Renal cortex interstitium (tissue), 11 donors: ENCODE measurements around the gene CNTNAP2. TPM values are rescaled to one million over a fixed set of nuclear protein-coding genes. Genes with fewer than 3 reads are reported as not detected.
"Not testable (repeated sequence)": the region's sequence is repeated elsewhere in the genome, so short reads cannot be mapped to it uniquely, and the experiment has no call there.

Source experiments
- DNase-seq, 11 donors: peaks; one replicate each; pipeline ENCODE4 v3.0.0-alpha.2; 2013; ENCODE audit warnings: low read depth in 9 of 11, low spot score in 4 of 11; ENCODE audit errors: extremely low read depth in 1 of 11
- polyA plus RNA-seq, 3 donors: library from polyadenylated mRNA; unstranded; fragments of 120-200 nt; gene quantifications; one replicate each; pipeline ENCODE4 v1.2.1, GENCODE V29; 2013; ENCODE audit not compliant: insufficient read length in 3 of 3

The CNTNAP2 gene
- polyA plus RNA-seq, 3 donors = 25.6 to 29.3 (median 26.6) TPM

GRCh38 chr7:148464947-148465346, 2348.3 kb downstream of the CNTNAP2 start:
- DNase-seq = no peak

DNA sequence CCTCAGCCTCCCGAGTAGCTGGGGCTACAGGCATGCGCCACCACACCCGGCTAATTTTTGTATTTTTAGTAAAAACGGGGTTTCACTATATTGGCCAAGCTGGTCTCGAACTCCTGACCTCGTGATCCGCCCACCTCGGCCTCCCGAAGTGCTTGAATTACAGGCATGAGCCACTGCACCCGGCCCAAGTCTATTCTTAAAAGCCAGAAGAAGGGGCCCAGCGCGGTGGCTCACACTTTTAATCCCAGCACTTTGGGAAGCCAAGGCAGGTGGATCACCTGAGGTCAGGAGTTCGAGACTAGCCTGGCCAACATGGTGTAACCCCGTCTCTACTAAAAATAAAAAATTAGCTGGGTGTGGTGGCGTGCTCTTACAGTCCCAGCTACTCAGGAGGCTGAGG, 2348.8 kb downstream of the CNTNAP2 start:
- DNase-seq = not testable (repeated sequence)

- no peak for DNase-seq
These were observed 2349.5 kb downstream of the CNTNAP2 start for GRCh38 chr7:148466120-148466519.

DNA sequence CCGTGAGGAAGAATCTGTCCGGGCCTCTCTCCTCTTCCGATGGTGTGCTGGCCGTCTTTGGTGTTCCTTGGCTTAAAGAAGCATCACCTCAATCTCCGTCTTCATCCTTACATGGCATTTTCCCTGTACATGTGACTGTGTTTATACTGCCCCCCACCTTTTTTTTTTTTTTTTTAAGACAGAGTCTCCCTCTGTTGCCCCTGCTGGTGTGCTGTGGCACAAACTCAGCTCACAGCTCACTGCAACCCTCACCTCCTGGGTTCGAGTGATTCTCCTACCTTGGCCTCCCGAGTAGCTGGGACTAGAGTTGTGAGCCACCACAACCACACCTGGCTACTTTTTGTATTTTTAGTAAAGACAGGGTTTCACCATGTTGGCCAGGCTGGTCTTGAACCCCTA, 2352.1 kb downstream of the CNTNAP2 start:
- DNase-seq = no peak
